ENCODE results near the gene ISYNA1.

The ISYNA1 gene

GRCh38 chr19:18477042-18477779 is 39.3 kb upstream of the ISYNA1 start:
- H3K27ac ChIP-seq (ENCODE audit: low read depth, low read length): peak overlapping the region; percentile 73
- peaks cover 15 to 72% (median 55%) of the 10 kb centered on the region in 5 donors for H3K4me1 ChIP-seq (ENCODE audit: control insufficient read depth in 5 of 5, insufficient read depth in 5 of 5, low read length in 5 of 5)
- H3K9ac ChIP-seq (ENCODE audit: low read length in 5 of 5): peak overlapping the region in 1 of 5 donors; percentile 4

GRCh38 chr19:18476507-18477041 is 38.6 kb upstream of the ISYNA1 start:
- no peaks in the 10 kb centered on the region for H3K27me3 ChIP-seq (ENCODE audit: control insufficient read depth in 5 of 5, insufficient read depth in 4 of 5, low read length in 5 of 5)
- H3K9ac ChIP-seq (ENCODE audit: low read length in 5 of 5): peak overlapping the region in 1 of 5 donors; percentile 4
- no peaks in the 10 kb centered on the region for H3K9me3 ChIP-seq (ENCODE audit: control insufficient read depth in 5 of 5, low read length in 5 of 5)
- H3K27ac ChIP-seq (ENCODE audit: low read depth, low read length): peak overlapping the region; percentile 66
- H3K4me1 ChIP-seq (ENCODE audit: control insufficient read depth in 5 of 5, insufficient read depth in 5 of 5, low read length in 5 of 5): peaks cover 15 to 72% (median 55%) of the 10 kb centered on the region in 5 donors
- H3K4me3 ChIP-seq (ENCODE audit: low read depth in 1 of 5, low read length in 5 of 5): no peak overlapping the region
- peaks cover 0 to 12% (median 6%) of the 10 kb centered on the region in 5 donors for H3K36me3 ChIP-seq (ENCODE audit: control insufficient read depth in 5 of 5, insufficient read depth in 5 of 5, low read length in 5 of 5)

More at GRCh38 chr19:18477042-18477779, 39.3 kb upstream of the ISYNA1 start:
- peaks cover 0 to 7% (median 4%) of the 10 kb centered on the region in 5 donors for H3K36me3 ChIP-seq (ENCODE audit: control insufficient read depth in 5 of 5, insufficient read depth in 5 of 5, low read length in 5 of 5)
- no peaks in the 10 kb centered on the region for H3K27me3 ChIP-seq (ENCODE audit: control insufficient read depth in 5 of 5, insufficient read depth in 4 of 5, low read length in 5 of 5)
- no peak overlapping the region for H3K4me3 ChIP-seq (ENCODE audit: low read depth in 1 of 5, low read length in 5 of 5)
- no peaks in the 10 kb centered on the region for H3K9me3 ChIP-seq (ENCODE audit: control insufficient read depth in 5 of 5, low read length in 5 of 5)

GRCh38 chr19:18475762-18476331 is 37.9 kb upstream of the ISYNA1 start:
- Histone ChIP-seq H3K4me1 (ENCODE audit: control insufficient read depth in 5 of 5, insufficient read depth in 5 of 5, low read length in 5 of 5) (peaks cover 15 to 66% (median 50%) of the 10 kb centered on the region in 5 donors), H3K4me3 (ENCODE audit: low read depth in 1 of 5, low read length in 5 of 5) (no peak overlapping the region), H3K27ac (ENCODE audit: low read depth, low read length) (no peak overlapping the region), H3K27me3 (ENCODE audit: control insufficient read depth in 5 of 5, insufficient read depth in 4 of 5, low read length in 5 of 5) (no peaks in the 10 kb centered on the region), H3K9me3 (ENCODE audit: control insufficient read depth in 5 of 5, low read length in 5 of 5) (no peaks in the 10 kb centered on the region), H3K9ac (ENCODE audit: low read length in 5 of 5) (no peak overlapping the region), H3K36me3 (ENCODE audit: control insufficient read depth in 5 of 5, insufficient read depth in 5 of 5, low read length in 5 of 5) (peaks cover 0 to 20% (median 6%) of the 10 kb centered on the region in 5 donors)

GRCh38 chr19:18475004-18475453 is 37.1 kb upstream of the ISYNA1 start:
- Histone ChIP-seq H3K4me1 (ENCODE audit: control insufficient read depth in 5 of 5, insufficient read depth in 5 of 5, low read length in 5 of 5) (peaks cover 10 to 65% (median 48%) of the 10 kb centered on the region in 5 donors), H3K27ac (ENCODE audit: low read depth, low read length) (no peak overlapping the region), H3K9ac (ENCODE audit: low read length in 5 of 5) (no peak overlapping the region)

GRCh38 chr19:18474366-18474887 is 36.5 kb upstream of the ISYNA1 start:
- Histone ChIP-seq H3K27ac (ENCODE audit: low read depth, low read length) (no peak overlapping the region), H3K36me3 (ENCODE audit: control insufficient read depth in 5 of 5, insufficient read depth in 5 of 5, low read length in 5 of 5) (peaks cover 0 to 24% (median 9%) of the 10 kb centered on the region in 5 donors), H3K4me1 (ENCODE audit: control insufficient read depth in 5 of 5, insufficient read depth in 5 of 5, low read length in 5 of 5) (peaks cover 7 to 65% (median 48%) of the 10 kb centered on the region in 5 donors), H3K4me3 (ENCODE audit: low read depth in 1 of 5, low read length in 5 of 5) (no peak overlapping the region), H3K9me3 (ENCODE audit: control insufficient read depth in 5 of 5, low read length in 5 of 5) (no peaks in the 10 kb centered on the region), H3K9ac (ENCODE audit: low read length in 5 of 5) (no peak overlapping the region), H3K27me3 (ENCODE audit: control insufficient read depth in 5 of 5, insufficient read depth in 4 of 5, low read length in 5 of 5) (no peaks in the 10 kb centered on the region)

More at GRCh38 chr19:18475004-18475453, 37.1 kb upstream of the ISYNA1 start:
- Histone ChIP-seq H3K27me3 (ENCODE audit: control insufficient read depth in 5 of 5, insufficient read depth in 4 of 5, low read length in 5 of 5) (no peaks in the 10 kb centered on the region), H3K36me3 (ENCODE audit: control insufficient read depth in 5 of 5, insufficient read depth in 5 of 5, low read length in 5 of 5) (peaks cover 0 to 24% (median 9%) of the 10 kb centered on the region in 5 donors), H3K9me3 (ENCODE audit: control insufficient read depth in 5 of 5, low read length in 5 of 5) (no peaks in the 10 kb centered on the region), H3K4me3 (ENCODE audit: low read depth in 1 of 5, low read length in 5 of 5) (no peak overlapping the region)

DNA sequence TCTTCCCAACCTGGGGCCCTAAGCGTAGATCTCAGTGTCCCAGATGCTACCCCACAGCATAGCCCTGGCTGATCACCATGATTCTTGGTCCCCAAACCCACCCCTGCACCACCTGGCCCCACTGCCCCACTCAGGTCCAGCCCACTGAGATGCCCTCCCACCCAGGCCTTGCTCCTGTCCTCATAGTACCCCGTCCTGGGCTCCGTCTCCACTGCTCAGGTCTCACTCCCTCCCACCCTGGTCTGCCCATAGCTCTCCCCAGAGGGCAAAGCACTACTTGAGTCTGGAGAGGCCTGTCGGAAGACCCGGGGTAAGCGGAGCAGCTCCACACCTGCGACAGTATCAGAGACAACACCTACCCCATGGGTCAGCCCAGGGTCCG is 35.8 kb upstream of the ISYNA1 start:
- Histone ChIP-seq H3K9ac (ENCODE audit: low read length in 5 of 5) (no peak overlapping the region), H3K36me3 (ENCODE audit: control insufficient read depth in 5 of 5, insufficient read depth in 5 of 5, low read length in 5 of 5) (peaks cover 0 to 24% (median 13%) of the 10 kb centered on the region in 5 donors), H3K4me1 (ENCODE audit: control insufficient read depth in 5 of 5, insufficient read depth in 5 of 5, low read length in 5 of 5) (peaks cover 4 to 61% (median 45%) of the 10 kb centered on the region in 5 donors), H3K27ac (ENCODE audit: low read depth, low read length) (no peak overlapping the region), H3K9me3 (ENCODE audit: control insufficient read depth in 5 of 5, low read length in 5 of 5) (no peaks in the 10 kb centered on the region), H3K4me3 (ENCODE audit: low read depth in 1 of 5, low read length in 5 of 5) (no peak overlapping the region), H3K27me3 (ENCODE audit: control insufficient read depth in 5 of 5, insufficient read depth in 4 of 5, low read length in 5 of 5) (no peaks in the 10 kb centered on the region)

- Histone ChIP-seq H3K9me3 (ENCODE audit: control insufficient read depth in 5 of 5, low read length in 5 of 5) (no peaks in the 10 kb centered on the region), H3K4me3 (ENCODE audit: low read depth in 1 of 5, low read length in 5 of 5) (no peak overlapping the region), H3K4me1 (ENCODE audit: control insufficient read depth in 5 of 5, insufficient read depth in 5 of 5, low read length in 5 of 5) (peaks cover 4 to 56% (median 39%) of the 10 kb centered on the region in 5 donors), H3K27me3 (ENCODE audit: control insufficient read depth in 5 of 5, insufficient read depth in 4 of 5, low read length in 5 of 5) (no peaks in the 10 kb centered on the region), H3K36me3 (ENCODE audit: control insufficient read depth in 5 of 5, insufficient read depth in 5 of 5, low read length in 5 of 5) (peaks cover 0 to 24% (median 13%) of the 10 kb centered on the region in 5 donors), H3K27ac (ENCODE audit: low read depth, low read length) (no peak overlapping the region), H3K9ac (ENCODE audit: low read length in 5 of 5) (no peak overlapping the region)
These were observed 35.2 kb upstream of the ISYNA1 start for GRCh38 chr19:18473003-18473705.

- peak overlapping the region in 1 of 5 donors; percentile 49 for H3K9ac ChIP-seq (ENCODE audit: low read length in 5 of 5)
- H3K9me3 ChIP-seq (ENCODE audit: control insufficient read depth in 5 of 5, low read length in 5 of 5): no peaks in the 10 kb centered on the region
- peaks cover 0 to 24% (median 13%) of the 10 kb centered on the region in 5 donors for H3K36me3 ChIP-seq (ENCODE audit: control insufficient read depth in 5 of 5, insufficient read depth in 5 of 5, low read length in 5 of 5)
- peaks cover 2 to 51% (median 33%) of the 10 kb centered on the region in 5 donors for H3K4me1 ChIP-seq (ENCODE audit: control insufficient read depth in 5 of 5, insufficient read depth in 5 of 5, low read length in 5 of 5)
- no peak overlapping the region for H3K27ac ChIP-seq (ENCODE audit: low read depth, low read length)
- no peaks in the 10 kb centered on the region for H3K27me3 ChIP-seq (ENCODE audit: control insufficient read depth in 5 of 5, insufficient read depth in 4 of 5, low read length in 5 of 5)
- H3K4me3 ChIP-seq (ENCODE audit: low read depth in 1 of 5, low read length in 5 of 5): no peak overlapping the region
These were observed 32.9 kb upstream of the ISYNA1 start for GRCh38 chr19:18470787-18471186.

GRCh38 chr19:18469069-18469846 is 31.3 kb upstream of the ISYNA1 start:
- Histone ChIP-seq H3K27me3 (ENCODE audit: control insufficient read depth in 5 of 5, insufficient read depth in 4 of 5, low read length in 5 of 5) (no peaks in the 10 kb centered on the region), H3K9ac (ENCODE audit: low read length in 5 of 5) (peak overlapping the region in 2 of 5 donors; percentile 30 to 49), H3K27ac (ENCODE audit: low read depth, low read length) (no peak overlapping the region)

More at GRCh38 chr19:18469069-18469846, 31.3 kb upstream of the ISYNA1 start:
- Histone ChIP-seq H3K4me1 (ENCODE audit: control insufficient read depth in 5 of 5, insufficient read depth in 5 of 5, low read length in 5 of 5) (peaks cover 14 to 58% (median 47%) of the 10 kb centered on the region in 5 donors), H3K4me3 (ENCODE audit: low read depth in 1 of 5, low read length in 5 of 5) (no peak overlapping the region), H3K36me3 (ENCODE audit: control insufficient read depth in 5 of 5, insufficient read depth in 5 of 5, low read length in 5 of 5) (peaks cover 0 to 36% (median 16%) of the 10 kb centered on the region in 5 donors), H3K9me3 (ENCODE audit: control insufficient read depth in 5 of 5, low read length in 5 of 5) (no peaks in the 10 kb centered on the region)
